GM23338 (cell line): ENCODE data around the gene ANKRD17.

Source experiments
- CREB1 ChIP-seq: fragments of 250-450 bp; sonication (Bioruptor Pico); IDR thresholded peaks from 2 replicates; pipeline ENCODE4 v1.5.0; 2020; ENCODE audit warnings: low read depth, mild to moderate bottlenecking, moderate library complexity
- EZH2 ChIP-seq: fragments of 200-600 bp; sonication (generic); IDR thresholded peaks from one replicate; pipeline ENCODE4 v1.8.0; 2017; ENCODE audit warnings: antibody characterized with exemption, mild to moderate bottlenecking, low read depth; ENCODE audit not compliant: unreplicated experiment
- EZH2phosphoT487 ChIP-seq: fragments of 200-600 bp; sonication (generic); IDR thresholded peaks from one replicate; pipeline ENCODE4 v1.8.1; 2018; ENCODE audit warnings: antibody characterized with exemption; ENCODE audit not compliant: unreplicated experiment
- JUNB ChIP-seq: IDR thresholded peaks from one replicate; pipeline ENCODE4 v1.6.1; 2016; ENCODE audit warnings: antibody characterized with exemption; ENCODE audit not compliant: unreplicated experiment
- NANOG ChIP-seq: IDR thresholded peaks from 2 replicates; pipeline ENCODE4 v1.6.1; 2016; ENCODE audit warnings: antibody characterized with exemption, borderline replicate concordance
- POLR2AphosphoS5 ChIP-seq: IDR thresholded peaks from 2 replicates; pipeline ENCODE4 v1.6.1; 2016; ENCODE audit warnings: antibody characterized with exemption, low read depth
- ZNF114 ChIP-seq: fragments of 250-450 bp; sonication (Bioruptor Pico); IDR thresholded peaks from 2 replicates; pipeline ENCODE4 v1.5.0; 2020; ENCODE audit warnings: mild to moderate bottlenecking, moderate library complexity
- ZNF331 ChIP-seq: fragments of 250-450 bp; sonication (Bioruptor Pico); IDR thresholded peaks from 2 replicates; pipeline ENCODE4 v1.5.0; 2020; ENCODE audit warnings: low read depth, mild to moderate bottlenecking, moderate library complexity
- TF ChIP-seq, protein P1 (sequence below), 2 experiments: fragments of 200-600 bp in 1 of 2; sonication (generic) in 1 of 2; conservative IDR thresholded peaks; 2 replicates each; pipeline versions ENCODE4 v1.5.1 to v1.6.1; 2016 to 2017; ENCODE audit warnings: antibody characterized with exemption in 2 of 2, low read depth in 2 of 2, mild to moderate bottlenecking in 2 of 2, moderate library complexity in 1 of 2
- TF ChIP-seq, protein P2 (sequence below): IDR thresholded peaks from one replicate; pipeline ENCODE4 v1.6.1; 2018; ENCODE audit warnings: antibody characterized with exemption; ENCODE audit not compliant: unreplicated experiment
- TF ChIP-seq, protein P3 (sequence below): IDR thresholded peaks from 2 replicates; pipeline ENCODE4 v1.6.1; 2016; ENCODE audit warnings: antibody characterized with exemption
- TF ChIP-seq, protein P4 (sequence below): fragments of 250-450 bp; sonication (Bioruptor Pico); IDR thresholded peaks from 2 replicates; pipeline ENCODE4 v1.5.0; 2020; ENCODE audit warnings: mild to moderate bottlenecking, moderate library complexity

DNA sequence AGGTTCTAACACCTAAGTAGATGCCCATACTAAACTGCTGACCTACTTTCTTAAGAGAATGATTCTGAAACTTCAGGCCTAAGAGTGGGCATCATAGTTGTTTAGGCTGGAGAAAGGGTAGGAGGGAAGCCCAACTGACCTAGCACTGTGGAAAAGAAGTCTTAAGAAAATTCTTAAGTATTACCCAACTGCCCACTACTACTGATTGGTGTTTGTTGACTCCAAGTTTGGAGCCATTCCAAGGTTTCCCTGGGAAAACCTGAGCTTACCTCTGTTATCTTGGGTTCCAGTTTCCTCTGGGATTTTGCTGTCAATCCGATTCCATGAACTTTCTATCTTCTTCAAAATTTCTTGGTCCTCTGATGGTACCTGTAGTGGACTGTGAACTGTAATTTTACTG, 23.9 kb downstream of the ANKRD17 start:
- TF ChIP-seq, protein P1, sequence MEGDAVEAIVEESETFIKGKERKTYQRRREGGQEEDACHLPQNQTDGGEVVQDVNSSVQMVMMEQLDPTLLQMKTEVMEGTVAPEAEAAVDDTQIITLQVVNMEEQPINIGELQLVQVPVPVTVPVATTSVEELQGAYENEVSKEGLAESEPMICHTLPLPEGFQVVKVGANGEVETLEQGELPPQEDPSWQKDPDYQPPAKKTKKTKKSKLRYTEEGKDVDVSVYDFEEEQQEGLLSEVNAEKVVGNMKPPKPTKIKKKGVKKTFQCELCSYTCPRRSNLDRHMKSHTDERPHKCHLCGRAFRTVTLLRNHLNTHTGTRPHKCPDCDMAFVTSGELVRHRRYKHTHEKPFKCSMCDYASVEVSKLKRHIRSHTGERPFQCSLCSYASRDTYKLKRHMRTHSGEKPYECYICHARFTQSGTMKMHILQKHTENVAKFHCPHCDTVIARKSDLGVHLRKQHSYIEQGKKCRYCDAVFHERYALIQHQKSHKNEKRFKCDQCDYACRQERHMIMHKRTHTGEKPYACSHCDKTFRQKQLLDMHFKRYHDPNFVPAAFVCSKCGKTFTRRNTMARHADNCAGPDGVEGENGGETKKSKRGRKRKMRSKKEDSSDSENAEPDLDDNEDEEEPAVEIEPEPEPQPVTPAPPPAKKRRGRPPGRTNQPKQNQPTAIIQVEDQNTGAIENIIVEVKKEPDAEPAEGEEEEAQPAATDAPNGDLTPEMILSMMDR (conservative IDR thresholded peaks at IDR 0.05; ENCODE audit: low read depth in 2 of 2): no peak
- TF ChIP-seq EZH2: no peak
- no peak for TF ChIP-seq CREB1 (CRISPR knock-in tag)
- TF ChIP-seq POLR2AphosphoS5: no peak
- TF ChIP-seq, protein P2, sequence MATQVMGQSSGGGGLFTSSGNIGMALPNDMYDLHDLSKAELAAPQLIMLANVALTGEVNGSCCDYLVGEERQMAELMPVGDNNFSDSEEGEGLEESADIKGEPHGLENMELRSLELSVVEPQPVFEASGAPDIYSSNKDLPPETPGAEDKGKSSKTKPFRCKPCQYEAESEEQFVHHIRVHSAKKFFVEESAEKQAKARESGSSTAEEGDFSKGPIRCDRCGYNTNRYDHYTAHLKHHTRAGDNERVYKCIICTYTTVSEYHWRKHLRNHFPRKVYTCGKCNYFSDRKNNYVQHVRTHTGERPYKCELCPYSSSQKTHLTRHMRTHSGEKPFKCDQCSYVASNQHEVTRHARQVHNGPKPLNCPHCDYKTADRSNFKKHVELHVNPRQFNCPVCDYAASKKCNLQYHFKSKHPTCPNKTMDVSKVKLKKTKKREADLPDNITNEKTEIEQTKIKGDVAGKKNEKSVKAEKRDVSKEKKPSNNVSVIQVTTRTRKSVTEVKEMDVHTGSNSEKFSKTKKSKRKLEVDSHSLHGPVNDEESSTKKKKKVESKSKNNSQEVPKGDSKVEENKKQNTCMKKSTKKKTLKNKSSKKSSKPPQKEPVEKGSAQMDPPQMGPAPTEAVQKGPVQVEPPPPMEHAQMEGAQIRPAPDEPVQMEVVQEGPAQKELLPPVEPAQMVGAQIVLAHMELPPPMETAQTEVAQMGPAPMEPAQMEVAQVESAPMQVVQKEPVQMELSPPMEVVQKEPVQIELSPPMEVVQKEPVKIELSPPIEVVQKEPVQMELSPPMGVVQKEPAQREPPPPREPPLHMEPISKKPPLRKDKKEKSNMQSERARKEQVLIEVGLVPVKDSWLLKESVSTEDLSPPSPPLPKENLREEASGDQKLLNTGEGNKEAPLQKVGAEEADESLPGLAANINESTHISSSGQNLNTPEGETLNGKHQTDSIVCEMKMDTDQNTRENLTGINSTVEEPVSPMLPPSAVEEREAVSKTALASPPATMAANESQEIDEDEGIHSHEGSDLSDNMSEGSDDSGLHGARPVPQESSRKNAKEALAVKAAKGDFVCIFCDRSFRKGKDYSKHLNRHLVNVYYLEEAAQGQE: no peak
- no peak for TF ChIP-seq JUNB
- TF ChIP-seq EZH2phosphoT487: no peak
- no peak for TF ChIP-seq ZNF114 (CRISPR knock-in tag)
- TF ChIP-seq, protein P3, sequence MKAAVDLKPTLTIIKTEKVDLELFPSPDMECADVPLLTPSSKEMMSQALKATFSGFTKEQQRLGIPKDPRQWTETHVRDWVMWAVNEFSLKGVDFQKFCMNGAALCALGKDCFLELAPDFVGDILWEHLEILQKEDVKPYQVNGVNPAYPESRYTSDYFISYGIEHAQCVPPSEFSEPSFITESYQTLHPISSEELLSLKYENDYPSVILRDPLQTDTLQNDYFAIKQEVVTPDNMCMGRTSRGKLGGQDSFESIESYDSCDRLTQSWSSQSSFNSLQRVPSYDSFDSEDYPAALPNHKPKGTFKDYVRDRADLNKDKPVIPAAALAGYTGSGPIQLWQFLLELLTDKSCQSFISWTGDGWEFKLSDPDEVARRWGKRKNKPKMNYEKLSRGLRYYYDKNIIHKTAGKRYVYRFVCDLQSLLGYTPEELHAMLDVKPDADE: no peak
- no peak for TF ChIP-seq ZNF331 (CRISPR knock-in tag)
- TF ChIP-seq, protein P4, sequence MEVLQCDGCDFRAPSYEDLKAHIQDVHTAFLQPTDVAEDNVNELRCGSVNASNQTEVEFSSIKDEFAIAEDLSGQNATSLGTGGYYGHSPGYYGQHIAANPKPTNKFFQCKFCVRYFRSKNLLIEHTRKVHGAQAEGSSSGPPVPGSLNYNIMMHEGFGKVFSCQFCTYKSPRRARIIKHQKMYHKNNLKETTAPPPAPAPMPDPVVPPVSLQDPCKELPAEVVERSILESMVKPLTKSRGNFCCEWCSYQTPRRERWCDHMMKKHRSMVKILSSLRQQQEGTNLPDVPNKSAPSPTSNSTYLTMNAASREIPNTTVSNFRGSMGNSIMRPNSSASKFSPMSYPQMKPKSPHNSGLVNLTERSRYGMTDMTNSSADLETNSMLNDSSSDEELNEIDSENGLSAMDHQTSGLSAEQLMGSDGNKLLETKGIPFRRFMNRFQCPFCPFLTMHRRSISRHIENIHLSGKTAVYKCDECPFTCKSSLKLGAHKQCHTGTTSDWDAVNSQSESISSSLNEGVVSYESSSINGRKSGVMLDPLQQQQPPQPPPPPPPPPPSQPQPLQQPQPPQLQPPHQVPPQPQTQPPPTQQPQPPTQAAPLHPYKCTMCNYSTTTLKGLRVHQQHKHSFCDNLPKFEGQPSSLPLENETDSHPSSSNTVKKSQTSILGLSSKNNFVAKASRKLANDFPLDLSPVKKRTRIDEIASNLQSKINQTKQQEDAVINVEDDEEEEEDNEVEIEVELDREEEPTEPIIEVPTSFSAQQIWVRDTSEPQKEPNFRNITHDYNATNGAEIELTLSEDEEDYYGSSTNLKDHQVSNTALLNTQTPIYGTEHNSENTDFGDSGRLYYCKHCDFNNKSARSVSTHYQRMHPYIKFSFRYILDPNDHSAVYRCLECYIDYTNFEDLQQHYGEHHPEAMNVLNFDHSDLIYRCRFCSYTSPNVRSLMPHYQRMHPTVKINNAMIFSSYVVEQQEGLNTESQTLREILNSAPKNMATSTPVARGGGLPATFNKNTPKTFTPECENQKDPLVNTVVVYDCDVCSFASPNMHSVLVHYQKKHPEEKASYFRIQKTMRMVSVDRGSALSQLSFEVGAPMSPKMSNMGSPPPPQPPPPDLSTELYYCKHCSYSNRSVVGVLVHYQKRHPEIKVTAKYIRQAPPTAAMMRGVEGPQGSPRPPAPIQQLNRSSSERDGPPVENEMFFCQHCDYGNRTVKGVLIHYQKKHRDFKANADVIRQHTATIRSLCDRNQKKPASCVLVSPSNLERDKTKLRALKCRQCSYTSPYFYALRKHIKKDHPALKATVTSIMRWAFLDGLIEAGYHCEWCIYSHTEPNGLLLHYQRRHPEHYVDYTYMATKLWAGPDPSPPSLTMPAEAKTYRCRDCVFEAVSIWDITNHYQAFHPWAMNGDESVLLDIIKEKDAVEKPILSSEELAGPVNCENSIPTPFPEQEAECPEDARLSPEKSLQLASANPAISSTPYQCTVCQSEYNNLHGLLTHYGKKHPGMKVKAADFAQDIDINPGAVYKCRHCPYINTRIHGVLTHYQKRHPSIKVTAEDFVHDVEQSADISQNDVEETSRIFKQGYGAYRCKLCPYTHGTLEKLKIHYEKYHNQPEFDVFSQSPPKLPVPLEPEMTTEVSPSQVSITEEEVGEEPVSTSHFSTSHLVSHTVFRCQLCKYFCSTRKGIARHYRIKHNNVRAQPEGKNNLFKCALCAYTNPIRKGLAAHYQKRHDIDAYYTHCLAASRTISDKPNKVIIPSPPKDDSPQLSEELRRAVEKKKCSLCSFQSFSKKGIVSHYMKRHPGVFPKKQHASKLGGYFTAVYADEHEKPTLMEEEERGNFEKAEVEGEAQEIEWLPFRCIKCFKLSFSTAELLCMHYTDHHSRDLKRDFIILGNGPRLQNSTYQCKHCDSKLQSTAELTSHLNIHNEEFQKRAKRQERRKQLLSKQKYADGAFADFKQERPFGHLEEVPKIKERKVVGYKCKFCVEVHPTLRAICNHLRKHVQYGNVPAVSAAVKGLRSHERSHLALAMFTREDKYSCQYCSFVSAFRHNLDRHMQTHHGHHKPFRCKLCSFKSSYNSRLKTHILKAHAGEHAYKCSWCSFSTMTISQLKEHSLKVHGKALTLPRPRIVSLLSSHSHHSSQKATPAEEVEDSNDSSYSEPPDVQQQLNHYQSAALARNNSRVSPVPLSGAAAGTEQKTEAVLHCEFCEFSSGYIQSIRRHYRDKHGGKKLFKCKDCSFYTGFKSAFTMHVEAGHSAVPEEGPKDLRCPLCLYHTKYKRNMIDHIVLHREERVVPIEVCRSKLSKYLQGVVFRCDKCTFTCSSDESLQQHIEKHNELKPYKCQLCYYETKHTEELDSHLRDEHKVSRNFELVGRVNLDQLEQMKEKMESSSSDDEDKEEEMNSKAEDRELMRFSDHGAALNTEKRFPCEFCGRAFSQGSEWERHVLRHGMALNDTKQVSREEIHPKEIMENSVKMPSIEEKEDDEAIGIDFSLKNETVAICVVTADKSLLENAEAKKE (CRISPR knock-in tag): no peak
- TF ChIP-seq NANOG: no peak
